GM21619 (cell line): ENCODE results near the gene REX1BD.
A peak's percentile ranks its signal among the peaks of the same experiment; 100 is the strongest.

Experiments
- ATAC-seq: cut with Tn5 transposase; IDR thresholded peaks from one replicate; pipeline ENCODE4 v1.9.1; 2021; ENCODE audit not compliant: unreplicated experiment

REX1BD gene

GRCh38 chr19:18612772-18613588 is 24.4 kb downstream of the REX1BD start, which contains the start of gene TMEM59L:
TMEM59L (plus strand) TSS chr19:18612870; CDS start chr19:18612959, 89 bp downstream.
- no peak for ATAC-seq

- no peak for ATAC-seq
These were observed 25.1 kb downstream of the REX1BD start for GRCh38 chr19:18613589-18614234.

GRCh38 chr19:18616023-18616422 is 27.4 kb downstream of the REX1BD start:
- ATAC-seq: no peak

- no peak for ATAC-seq
These were observed 29.0 kb downstream of the REX1BD start for GRCh38 chr19:18617562-18617961.

DNA sequence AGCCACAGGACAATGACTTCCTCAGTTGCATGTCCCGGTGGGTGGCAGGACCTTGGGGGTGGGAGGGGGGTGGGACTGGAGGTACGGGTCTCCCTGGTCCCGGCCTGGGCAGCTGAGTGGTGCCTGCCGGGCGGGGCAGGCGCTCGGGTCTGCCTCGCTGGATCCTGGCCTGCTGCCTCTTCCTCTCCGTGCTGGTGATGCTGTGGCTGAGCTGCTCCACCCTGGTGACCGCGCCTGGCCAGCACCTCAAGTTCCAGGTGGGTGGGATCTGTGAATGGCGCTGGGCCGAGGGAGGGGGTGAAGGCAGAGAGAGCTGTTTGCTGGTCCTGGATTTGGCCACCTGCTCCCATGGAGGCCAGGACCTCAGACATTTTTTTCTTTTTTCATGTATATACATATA is 29.6 kb downstream of the REX1BD start:
- ATAC-seq: no peak

DNA sequence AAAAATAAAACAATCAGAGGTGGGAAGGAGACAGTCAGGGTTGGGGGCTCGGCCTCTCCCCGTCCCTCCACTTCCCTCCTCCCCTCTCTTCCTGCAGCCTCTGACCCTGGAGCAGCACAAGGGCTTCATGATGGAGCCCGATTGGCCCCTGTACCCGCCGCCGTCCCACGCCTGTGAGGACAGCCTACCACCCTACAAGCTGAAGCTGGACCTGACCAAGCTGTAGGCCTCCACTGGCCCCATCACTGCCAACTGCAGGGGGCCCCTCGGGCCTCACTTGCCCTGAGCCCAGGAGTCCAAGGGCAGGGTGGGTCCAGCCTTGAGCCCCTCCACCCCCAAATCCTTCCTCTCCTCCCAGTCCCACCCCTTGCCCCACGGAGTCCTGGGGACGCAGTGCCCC is 31.7 kb downstream of the REX1BD start:
- no peak for ATAC-seq

DNA sequence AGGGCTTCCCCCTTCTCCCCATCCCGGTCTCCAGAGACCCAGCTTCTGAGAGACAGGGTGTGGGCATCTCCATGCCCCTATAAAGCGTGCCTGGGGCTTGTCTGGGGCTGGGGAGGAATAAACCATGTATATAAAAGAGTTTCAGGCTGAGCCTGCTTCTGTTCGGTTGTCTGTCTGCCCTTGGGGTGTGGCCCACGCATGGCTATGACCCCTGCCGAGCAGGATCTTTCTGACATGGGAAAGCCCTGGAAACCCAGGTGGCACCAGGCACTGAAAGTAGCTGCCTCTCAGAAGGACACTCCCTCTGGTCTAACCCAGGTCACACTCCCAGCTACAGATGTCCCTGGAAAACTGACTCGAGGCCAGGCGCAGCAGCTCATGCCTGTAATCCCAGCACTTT is 32.3 kb downstream of the REX1BD start:
- no peak for ATAC-seq

GRCh38 chr19:18626906-18627305 is 38.3 kb downstream of the REX1BD start:
- no peak for ATAC-seq

DNA sequence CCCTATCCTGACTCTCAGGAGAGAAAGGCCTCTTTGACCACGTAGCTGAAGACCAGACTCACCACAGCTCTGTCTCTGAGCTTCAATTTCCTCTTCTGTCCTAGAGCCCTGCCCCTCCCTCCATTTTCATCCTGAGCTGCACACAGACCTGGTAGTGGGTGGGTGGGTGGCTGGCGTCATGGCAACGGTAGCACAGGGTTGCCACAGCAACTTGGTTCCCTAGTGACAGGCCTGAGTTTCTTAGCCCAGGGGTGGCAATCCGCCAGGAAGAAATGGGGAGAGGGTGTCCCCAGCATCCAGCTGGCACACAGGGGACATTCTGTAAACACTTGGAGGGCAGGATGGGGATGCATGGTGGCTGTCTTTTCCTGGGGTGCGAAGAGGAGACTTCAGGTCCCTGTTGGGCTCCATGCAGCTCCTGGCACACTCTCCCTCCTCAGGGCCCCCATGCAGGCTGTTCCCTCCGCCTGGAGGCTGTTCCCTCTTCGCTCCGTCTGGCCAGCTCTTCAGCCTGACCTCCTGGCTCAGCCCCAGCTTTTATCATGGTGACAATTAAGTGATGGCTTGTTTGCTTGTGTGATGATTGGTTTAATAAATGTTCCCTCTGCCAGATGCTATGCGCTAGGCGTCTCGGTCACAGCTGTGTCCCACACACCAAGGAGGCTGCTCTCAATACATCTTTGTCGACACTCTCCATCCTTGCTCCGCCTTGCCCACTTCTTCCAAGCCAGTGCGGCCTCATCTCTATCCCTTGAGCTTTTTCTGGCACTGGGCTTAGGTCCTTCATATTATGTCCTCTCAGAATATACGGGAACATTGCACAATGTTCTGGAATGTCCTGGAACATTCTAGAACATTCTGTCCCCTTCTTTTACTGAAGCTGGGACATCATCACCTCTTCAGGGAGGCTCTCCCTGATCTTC is 40.8 kb downstream of the REX1BD start:
- ATAC-seq: no peak

- no peak for ATAC-seq
These were observed 44.7 kb downstream of the REX1BD start for GRCh38 chr19:18633321-18633720.

- ATAC-seq: no peak
These were observed 46.2 kb downstream of the REX1BD start for GRCh38 chr19:18634612-18635297.

DNA sequence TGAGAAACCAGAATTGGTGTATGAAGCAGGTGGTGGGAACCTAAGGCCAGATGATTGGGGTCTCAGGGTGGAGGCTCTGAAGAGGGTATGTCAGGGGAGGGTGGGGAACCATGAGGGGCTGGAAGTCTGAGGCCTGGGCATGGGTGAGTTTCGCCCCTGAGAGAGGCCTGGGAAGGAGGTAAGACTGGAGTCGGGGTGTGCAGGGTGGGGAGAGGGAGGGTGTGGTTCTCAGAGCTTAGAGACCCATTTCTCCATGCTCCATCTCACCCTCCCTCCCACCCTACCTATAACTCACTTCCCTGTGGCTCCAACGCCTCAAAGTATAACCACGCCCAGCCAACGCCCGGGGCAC is 47.2 kb downstream of the REX1BD start:
- no peak for ATAC-seq

GRCh38 chr19:18636183-18636968 is 47.8 kb downstream of the REX1BD start:
- ATAC-seq: peak; percentile 78

- no peak for ATAC-seq
These were observed 48.5 kb downstream of the REX1BD start, which contains the start of gene KLHL26 for GRCh38 chr19:18636969-18637629. KLHL26 (plus strand) TSS chr19:18637028; CDS start chr19:18637055, 27 bp downstream.

GRCh38 chr19:18637673-18638630 is 49.4 kb downstream of the REX1BD start:
- ATAC-seq: no peak

DNA sequence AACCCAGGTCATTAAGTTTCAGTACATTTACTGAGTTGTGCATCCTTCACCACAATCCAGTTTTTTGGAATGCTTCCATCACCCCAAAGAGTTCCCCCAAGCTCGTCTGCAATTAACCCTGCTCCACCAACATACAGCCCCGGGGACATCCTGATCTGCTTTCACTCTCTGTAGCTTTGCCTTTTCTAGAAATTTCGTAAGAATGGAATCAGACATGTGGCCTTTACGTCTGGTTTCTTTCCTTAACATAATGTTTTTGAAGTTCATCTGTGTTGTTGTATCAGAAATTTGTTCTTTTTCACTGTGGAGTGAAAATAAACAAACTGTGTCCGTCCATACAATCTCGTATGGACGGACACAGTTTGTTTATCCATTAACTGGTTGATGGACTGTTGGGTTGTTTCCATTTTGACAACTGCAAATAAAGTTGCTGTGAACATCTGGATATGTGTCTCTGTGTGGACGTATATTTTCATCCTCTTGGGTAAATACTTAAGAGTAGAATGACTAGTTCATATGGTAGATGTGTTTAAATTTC is 51.2 kb downstream of the REX1BD start:
- ATAC-seq: no peak
